SU-DHL-6 (cell line): ENCODE results near the gene LGR6.

Experiments used
- H2AFZ ChIP-seq: fragments of 200-600 bp; sonication (generic); 2 replicates; pipeline ENCODE4 v1.6.1; 2014; ENCODE audit warnings: low read depth, mild to moderate bottlenecking, moderate library complexity, mixed read lengths, antibody characterized with exemption, low read length; ENCODE audit not compliant: severe bottlenecking
- H3F3A ChIP-seq: fragments of 200-600 bp; shearing (Covaris generic); 2 replicates; pipeline ENCODE4 v1.6.0; 2016; ENCODE audit warnings: antibody characterized with exemption, mild to moderate bottlenecking; ENCODE audit not compliant: insufficient read depth
- H3K27ac ChIP-seq: fragments of 200-600 bp; sonication (generic); 2 replicates; pipeline ENCODE4 v1.5.1; 2016; ENCODE audit warnings: low read depth, mild to moderate bottlenecking, low read length, moderate library complexity, mixed read lengths
- H3K27me3 ChIP-seq: fragments of 200-600 bp; sonication (generic), shearing (Covaris generic); 2 replicates; pipeline ENCODE4 v1.6.0; 2014; ENCODE audit warnings: mild to moderate bottlenecking, low read length
- H3K36me3 ChIP-seq: fragments of 200-600 bp; sonication (generic); 2 replicates; pipeline ENCODE4 v1.6.1; 2014; ENCODE audit warnings: mild to moderate bottlenecking, low read length, mixed read lengths
- H3K4me2 ChIP-seq: fragments of 300-600, 200-600 bp; shearing (Covaris generic), sonication (generic); 2 replicates; pipeline ENCODE4 v1.6.0; 2014; ENCODE audit warnings: low read length, low read depth, mild to moderate bottlenecking; ENCODE audit not compliant: poor library complexity, severe bottlenecking
- H3K4me3 ChIP-seq: fragments of 200-600 bp; sonication (generic); 2 replicates; pipeline ENCODE4 v1.5.1; 2014; ENCODE audit warnings: antibody characterized with exemption, low read length, mild to moderate bottlenecking, mixed read lengths; ENCODE audit not compliant: insufficient read depth, poor library complexity, severe bottlenecking
- H3K79me2 ChIP-seq: fragments of 200-600 bp; sonication (generic); 2 replicates; pipeline ENCODE4 v1.6.1; 2014; ENCODE audit warnings: mild to moderate bottlenecking, low read length, moderate library complexity; ENCODE audit not compliant: insufficient read depth
- H3K9ac ChIP-seq: fragments of 200-600 bp; sonication (generic); 2 replicates; pipeline ENCODE4 v1.7.0; 2014; ENCODE audit warnings: mild to moderate bottlenecking, low read length
- H3K9me2 ChIP-seq: fragments of 200-600 bp; sonication (generic); replicated peaks from 2 replicates; pipeline ENCODE4 v1.6.1; 2014; ENCODE audit warnings: low read length; ENCODE audit not compliant: insufficient read depth
- H3K9me3 ChIP-seq: fragments of 200-600 bp; sonication (generic); 2 replicates; pipeline ENCODE4 v1.6.1; 2014; ENCODE audit warnings: low read length, mixed read lengths; ENCODE audit not compliant: insufficient read depth
- H4K20me1 ChIP-seq: fragments of 200-600 bp; sonication (generic); 2 replicates; pipeline ENCODE4 v1.6.1; 2014; ENCODE audit warnings: low read depth, mild to moderate bottlenecking, antibody characterized with exemption, low read length, moderate library complexity, mixed read lengths
- EZH2phosphoT487 ChIP-seq: fragments of 200-600 bp; sonication (generic), shearing (Covaris generic); conservative IDR thresholded peaks from 2 replicates; pipeline ENCODE4 v1.6.1; 2018; ENCODE audit warnings: mild to moderate bottlenecking, antibody characterized with exemption, low read length, moderate library complexity, mixed read lengths
- TF ChIP-seq, protein P1 (sequence below): fragments of 200-600 bp; sonication (generic); IDR thresholded peaks from one replicate; pipeline ENCODE4 v1.5.1; 2017; ENCODE audit warnings: antibody characterized with exemption, mild to moderate bottlenecking, low read length, moderate library complexity; ENCODE audit not compliant: insufficient read depth, poor library complexity, severe bottlenecking

The LGR6 gene

DNA sequence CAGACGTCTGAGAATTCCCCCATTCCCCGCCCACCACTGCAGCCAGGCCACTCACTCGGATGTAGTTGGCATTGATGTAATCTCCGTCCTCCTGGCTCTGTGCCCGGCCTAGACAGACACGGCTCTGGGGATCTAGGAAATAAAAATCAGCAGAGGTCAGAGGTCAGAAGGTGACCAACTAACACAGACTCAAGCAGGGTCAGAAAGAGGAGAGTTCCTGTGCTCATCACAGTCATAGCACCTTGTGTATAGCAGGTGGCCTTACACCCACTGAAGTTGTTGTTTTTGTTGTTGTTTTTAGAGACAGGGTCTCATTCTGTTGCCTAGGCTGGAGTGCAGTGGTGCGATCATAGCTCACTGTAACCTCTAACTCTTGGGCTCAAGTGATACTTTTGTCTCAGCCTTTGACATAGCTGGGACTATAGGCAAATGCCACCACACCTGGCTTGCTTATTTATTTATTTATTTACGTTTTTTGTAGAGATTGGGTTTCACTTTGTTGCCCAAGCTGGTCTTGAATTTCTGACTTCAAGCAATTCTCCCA lies 38.0 kb upstream of the LGR6 start:
- Histone ChIP-seq H2AFZ (no peak overlapping the region), H3K27ac (no peak overlapping the region), H4K20me1 (no peaks in the 10 kb centered on the region), H3K4me2 (no peak overlapping the region), H3K9ac (no peak overlapping the region), H3K79me2 (peaks cover 10% of the 10 kb centered on the region; the same call in 1 of the 2 replicates), H3F3A (no peaks in the 10 kb centered on the region; the same call in 1 of the 2 replicates), H3K27me3 (no peaks in the 10 kb centered on the region), H3K36me3 (no peaks in the 10 kb centered on the region), H3K9me2 (no peaks in the 10 kb centered on the region), H3K4me3 (no peak overlapping the region), H3K9me3 (no peaks in the 10 kb centered on the region)
- TF ChIP-seq EZH2phosphoT487: no peak
- TF ChIP-seq, protein P1, sequence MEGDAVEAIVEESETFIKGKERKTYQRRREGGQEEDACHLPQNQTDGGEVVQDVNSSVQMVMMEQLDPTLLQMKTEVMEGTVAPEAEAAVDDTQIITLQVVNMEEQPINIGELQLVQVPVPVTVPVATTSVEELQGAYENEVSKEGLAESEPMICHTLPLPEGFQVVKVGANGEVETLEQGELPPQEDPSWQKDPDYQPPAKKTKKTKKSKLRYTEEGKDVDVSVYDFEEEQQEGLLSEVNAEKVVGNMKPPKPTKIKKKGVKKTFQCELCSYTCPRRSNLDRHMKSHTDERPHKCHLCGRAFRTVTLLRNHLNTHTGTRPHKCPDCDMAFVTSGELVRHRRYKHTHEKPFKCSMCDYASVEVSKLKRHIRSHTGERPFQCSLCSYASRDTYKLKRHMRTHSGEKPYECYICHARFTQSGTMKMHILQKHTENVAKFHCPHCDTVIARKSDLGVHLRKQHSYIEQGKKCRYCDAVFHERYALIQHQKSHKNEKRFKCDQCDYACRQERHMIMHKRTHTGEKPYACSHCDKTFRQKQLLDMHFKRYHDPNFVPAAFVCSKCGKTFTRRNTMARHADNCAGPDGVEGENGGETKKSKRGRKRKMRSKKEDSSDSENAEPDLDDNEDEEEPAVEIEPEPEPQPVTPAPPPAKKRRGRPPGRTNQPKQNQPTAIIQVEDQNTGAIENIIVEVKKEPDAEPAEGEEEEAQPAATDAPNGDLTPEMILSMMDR: no peak

DNA sequence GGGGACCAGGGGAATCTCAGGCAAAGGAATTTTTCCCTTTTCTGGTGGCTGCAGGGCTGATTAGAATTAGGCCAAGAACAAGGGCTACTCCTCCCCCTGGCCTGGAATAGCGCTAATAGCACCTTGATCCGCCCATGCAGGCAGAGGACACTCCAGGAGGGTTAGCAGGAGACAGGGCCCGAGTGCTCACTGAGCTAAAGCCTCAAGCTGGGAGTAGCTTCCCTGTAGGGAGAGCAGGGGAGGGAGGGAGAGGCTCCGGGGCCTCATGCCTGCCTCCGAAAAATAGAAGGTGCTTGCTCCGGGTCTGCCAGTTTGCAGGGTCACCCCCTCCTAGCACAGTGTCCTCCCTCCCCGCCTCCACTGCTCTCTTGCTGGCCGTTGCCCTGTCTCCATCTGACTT lies 37.0 kb upstream of the LGR6 start:
- no peak overlapping the region for H3K4me2 ChIP-seq
- no peaks in the 10 kb centered on the region for H3K9me3 ChIP-seq
- H3F3A ChIP-seq: no peaks in the 10 kb centered on the region; the same call in 1 of the 2 replicates
- H3K4me3 ChIP-seq: no peak overlapping the region
- H2AFZ ChIP-seq: no peak overlapping the region
- no peaks in the 10 kb centered on the region for H4K20me1 ChIP-seq
- H3K9ac ChIP-seq: no peak overlapping the region
- TF ChIP-seq EZH2phosphoT487: no peak
- TF ChIP-seq, protein P1: no peak
- H3K9me2 ChIP-seq: no peaks in the 10 kb centered on the region
- no peak overlapping the region for H3K27ac ChIP-seq
- no peaks in the 10 kb centered on the region for H3K36me3 ChIP-seq
- no peaks in the 10 kb centered on the region for H3K27me3 ChIP-seq
- H3K79me2 ChIP-seq: peaks cover 10% of the 10 kb centered on the region; the same call in 1 of the 2 replicates

DNA sequence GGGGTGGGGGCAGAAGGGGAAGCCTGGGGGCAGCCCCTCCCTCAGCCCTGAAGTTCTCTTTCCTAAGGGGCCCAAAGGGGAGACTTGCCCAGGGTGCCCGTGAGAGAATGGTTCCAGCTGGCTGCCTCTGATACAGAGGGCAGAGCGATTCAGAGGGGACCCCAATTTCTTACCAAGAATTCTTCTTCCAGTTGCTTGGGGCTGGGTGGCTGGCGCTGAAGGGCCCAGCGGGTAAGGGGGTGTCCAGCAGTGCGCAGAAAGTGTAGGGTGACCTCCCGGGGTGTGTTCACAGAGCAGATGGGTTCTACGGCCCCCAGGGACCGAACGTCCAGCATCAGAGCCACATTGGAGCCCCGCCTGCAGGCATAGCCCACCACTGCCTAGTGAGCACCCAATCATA lies 35.7 kb upstream of the LGR6 start:
- peaks cover 10% of the 10 kb centered on the region; the same call in 1 of the 2 replicates for H3K79me2 ChIP-seq
- H2AFZ ChIP-seq: no peak overlapping the region
- TF ChIP-seq, protein P1: no peak
- no peak for TF ChIP-seq EZH2phosphoT487
- H3K9me3 ChIP-seq: no peaks in the 10 kb centered on the region
- H3K36me3 ChIP-seq: no peaks in the 10 kb centered on the region
- no peak overlapping the region for H3K9ac ChIP-seq
- no peak overlapping the region for H3K4me3 ChIP-seq
- H3K27ac ChIP-seq: 0 out of 2 replicates have a peak overlapping the region, but pooled peaks have one; percentile 87
- H4K20me1 ChIP-seq: no peaks in the 10 kb centered on the region
- H3F3A ChIP-seq: no peaks in the 10 kb centered on the region; the same call in 1 of the 2 replicates
- no peaks in the 10 kb centered on the region for H3K9me2 ChIP-seq
- no peak overlapping the region for H3K4me2 ChIP-seq
- H3K27me3 ChIP-seq: no peaks in the 10 kb centered on the region
